GM12892 (cell line): ENCODE measurements around the gene UROD.

Experiments
- DNase-seq: peaks from one replicate; pipeline ENCODE4 v3.0.0; 2011; ENCODE audit not compliant: insufficient read length
- FAIRE-seq: peaks from 2 replicates; lab custom pipeline; 2011; peaks lifted over from hg19 to GRCh38; lab: Jason Lieb, UNC
- POLR2A ChIP-seq: IDR thresholded peaks from 2 replicates; pipeline ENCODE4 v1.6.1; 2011; ENCODE audit warnings: low read depth, low read length, control low read depth
- POLR2AphosphoS5 ChIP-seq: IDR thresholded peaks from 2 replicates; pipeline ENCODE4 v1.6.1; 2011; ENCODE audit warnings: low read depth, low read length, control low read depth
- TAF1 ChIP-seq: IDR thresholded peaks from 2 replicates; pipeline ENCODE4 v1.6.1; 2011; ENCODE audit warnings: low read depth, mild to moderate bottlenecking, control low read depth, low read length, borderline replicate concordance

Gene UROD

GRCh38 chr1:45009956-45010854, 1.8 kb upstream of the UROD start:
- DNase-seq, result no peak
- FAIRE-seq, result peak; percentile 30
- TF ChIP-seq TAF1 (no peak), POLR2A (no peak), POLR2AphosphoS5 (no peak)

GRCh38 chr1:45010855-45011811, 921 bp upstream of the UROD start, which contains the start of gene HECTD3:
Gene HECTD3, minus strand, starts transcription at chr1:45011324. Its CDS starts 67 bp downstream, at chr1:45011257.
- FAIRE-seq (peak; percentile 85), DNase-seq (peak; percentile 78)
- TF ChIP-seq POLR2AphosphoS5 (0 out of 2 replicates have a peak, but pooled peaks have one; percentile 59), TAF1 (peak; percentile 46; the same call in 1 of the 2 replicates), POLR2A (peak; percentile 55; the same call in 1 of the 2 replicates)

- FAIRE-seq, result no peak
- TF ChIP-seq POLR2AphosphoS5 (no peak), POLR2A (no peak), TAF1 (no peak)
- no peak for DNase-seq
Observed at GRCh38 chr1:45012639-45013278, 705 bp downstream of the UROD start.

- DNase-seq, result no peak
- TF ChIP-seq POLR2A, result no peak
- TF ChIP-seq POLR2AphosphoS5, result no peak
- TF ChIP-seq TAF1, result no peak
- no peak for FAIRE-seq
Observed at GRCh38 chr1:45013551-45014209, 1.6 kb downstream of the UROD start.

GRCh38 chr1:45014321-45015028, 2.4 kb downstream of the UROD start:
- no peak for DNase-seq
- FAIRE-seq, result peak; percentile 84
- TF ChIP-seq POLR2AphosphoS5 (no peak), POLR2A (no peak), TAF1 (no peak)

GRCh38 chr1:45015683-45016082, 3.6 kb downstream of the UROD start:
- no peak for DNase-seq
- TF ChIP-seq TAF1 (no peak), POLR2AphosphoS5 (no peak), POLR2A (no peak)
- FAIRE-seq, result no peak

GRCh38 chr1:45016090-45016697, 4.1 kb downstream of the UROD start:
- DNase-seq (no peak), FAIRE-seq (no peak)
- no peak for TF ChIP-seq POLR2AphosphoS5
- TF ChIP-seq TAF1, result no peak
- no peak for TF ChIP-seq POLR2A

- FAIRE-seq, result no peak
- no peak for DNase-seq
- TF ChIP-seq POLR2AphosphoS5 (no peak), POLR2A (no peak), TAF1 (no peak)
Observed at GRCh38 chr1:45016767-45017166, 4.7 kb downstream of the UROD start.

GRCh38 chr1:45018599-45019230, 6.7 kb downstream of the UROD start:
- FAIRE-seq (peak; percentile 67), DNase-seq (no peak)
- TF ChIP-seq POLR2A (no peak), POLR2AphosphoS5 (no peak), TAF1 (no peak)
